ENCODE measurements around the gene DRICH1. TPM values are rescaled to one million over a fixed set of nuclear protein-coding genes. Genes with fewer than 3 reads are reported as not detected.
"Not testable (repeated sequence)": the region's sequence is repeated elsewhere in the genome, so short reads cannot be mapped to it uniquely, and the experiment has no call there.

The DRICH1 gene
- total and polyA plus RNA-seq, 2 of the 8 experiments (the other 6 are each of a cell fraction or from before 2014, with no cell fraction given), result 0.21 to 0.28 TPM

DNA sequence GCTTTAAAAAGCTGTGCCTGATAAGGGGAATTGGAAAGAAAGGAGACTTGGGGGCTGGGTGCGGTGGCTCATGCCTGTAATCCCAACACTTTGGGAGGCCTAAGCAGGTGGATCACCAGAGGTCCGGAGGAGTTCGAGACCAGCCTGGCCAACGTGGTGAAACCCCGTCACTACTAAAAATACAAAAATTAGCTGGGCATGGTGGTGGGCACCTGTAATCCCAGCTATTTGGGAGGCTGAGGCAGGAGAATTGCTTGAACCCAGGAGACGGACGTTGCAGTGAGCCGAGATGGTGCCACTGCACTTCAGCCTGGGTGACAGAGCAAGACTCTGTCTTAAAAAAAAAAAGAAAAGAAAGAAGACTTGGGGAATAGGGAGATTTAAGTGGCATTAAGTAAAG, 3.2 kb upstream of the DRICH1 start:
- FAIRE-seq; H2AK5ac ChIP-seq (ENCODE audit: low read depth, low read length); H3K79me1 ChIP-seq (ENCODE audit: low read depth, low read length); DNase-seq (ENCODE audit: low read depth in 1 of 2, low spot score in 2 of 2); H2BK5ac ChIP-seq (ENCODE audit: low read depth, low read length); H4K20me1 ChIP-seq (replicated peaks in 1 of 2; ENCODE audit: control insufficient read depth in 1 of 2, insufficient read depth in 2 of 2, low read length in 2 of 2); H4K8ac ChIP-seq (ENCODE audit: extremely low read depth, insufficient read depth, low read length); H3K56ac ChIP-seq (replicated peaks; ENCODE audit: insufficient read length, low read depth, low read length); H2BK20ac ChIP-seq (ENCODE audit: low read length); H2BK12ac ChIP-seq (ENCODE audit: low read depth, low read length); H3K79me2 ChIP-seq (ENCODE audit: control insufficient read depth in 1 of 2, insufficient read depth in 2 of 2, low read length in 2 of 2); H3K14ac ChIP-seq (ENCODE audit: insufficient read length); H3K4me3 ChIP-seq (ENCODE audit: extremely low read depth in 1 of 4, insufficient read depth in 2 of 4, low read depth in 3 of 4, low read length in 4 of 4); H4K91ac ChIP-seq (replicated peaks; ENCODE audit: insufficient read length, low read length); H3K9me3 ChIP-seq (ENCODE audit: insufficient read depth in 2 of 2, low read depth in 1 of 2, low read length in 1 of 2); H3K27ac ChIP-seq (ENCODE audit: low read depth, low read length); H3K18ac ChIP-seq (ENCODE audit: extremely low read depth, low read length); H3K4me1 ChIP-seq (replicated peaks in 1 of 4; ENCODE audit: control insufficient read depth in 3 of 4, insufficient read depth in 4 of 4, low read length in 3 of 4); H3K4me2 ChIP-seq (ENCODE audit: insufficient read depth in 1 of 2, low read depth in 2 of 2, low read length in 2 of 2); H3K23ac ChIP-seq (ENCODE audit: insufficient read length); H3K9ac ChIP-seq (replicated peaks in 1 of 4; ENCODE audit: extremely low read depth in 1 of 4, low read depth in 3 of 4, low read length in 3 of 4); H2AFZ ChIP-seq (ENCODE audit: low read length); H3K36me3 ChIP-seq (ENCODE audit: control insufficient read depth in 2 of 4, insufficient read depth in 4 of 4, low read length in 3 of 4); POLR2A ChIA-PET (ENCODE audit: partially characterized antibody); H3K23me2 ChIP-seq (ENCODE audit: low read depth, low read length); H3K4ac ChIP-seq (replicated peaks; ENCODE audit: insufficient read length, low read depth, low read length); H4K5ac ChIP-seq (ENCODE audit: insufficient read length, low read depth, low read length); H2BK120ac ChIP-seq (replicated peaks; ENCODE audit: low read depth, low read length); H3K27me3 ChIP-seq (replicated peaks in 1 of 4; ENCODE audit: control insufficient read depth in 3 of 4, extremely low read depth in 1 of 4, insufficient read depth in 3 of 4, low read length in 3 of 4); H2BK15ac ChIP-seq (ENCODE audit: low read length): not testable (repeated sequence)
- CTCF ChIA-PET (ENCODE audit: partially characterized antibody), result interaction anchor here (0.6 kb wide), 1 partner anchor 133 kb away, joined by 3 read pairs; no protein-coding TSS in a partner anchor
- WGBS, 2 experiments (ENCODE audit: extremely low coverage in 1 of 2, insufficient coverage in 1 of 2, insufficient read length in 1 of 2, insufficient replicate concordance in 2 of 2, low coverage in 1 of 2, low lambda C conversion rate in 2 of 2, missing lambda C conversion rate in 1 of 2), result 86% methylated on average over 6 of the region's 8 CpGs; no CpG with 5 or more reads in 1 of the 2 experiments

DNA sequence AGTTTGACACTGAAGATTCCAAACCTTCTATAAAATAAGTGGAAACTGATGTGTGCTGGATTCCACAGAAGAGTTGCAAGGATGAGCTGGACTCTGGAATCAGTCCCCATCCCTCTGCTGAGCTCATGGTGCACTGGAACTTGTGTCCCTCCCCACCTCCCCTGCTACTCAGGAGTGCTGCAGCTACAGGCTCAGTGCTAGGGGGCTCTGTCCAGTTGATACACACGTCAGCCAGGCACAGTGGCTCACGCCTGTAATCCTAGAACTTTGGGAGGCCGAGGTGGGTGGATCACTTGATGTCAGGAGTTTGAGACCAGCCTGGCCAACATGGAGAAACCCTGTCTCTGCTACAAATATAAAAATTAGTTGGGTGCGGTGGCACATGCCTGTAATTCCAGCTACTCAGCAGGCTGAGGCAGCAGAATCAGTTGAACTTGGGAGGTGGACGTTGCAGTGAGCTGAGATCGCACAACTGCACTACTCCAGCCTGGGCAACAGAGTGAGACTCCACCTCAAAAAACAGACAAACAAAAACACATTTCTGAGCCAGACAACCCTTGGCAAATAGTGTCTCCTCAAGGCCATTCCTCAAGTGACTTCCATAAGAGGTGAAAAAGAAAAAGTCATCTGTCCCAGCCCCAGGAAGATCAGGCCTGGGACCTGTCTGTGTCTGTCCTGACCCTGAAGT, 3.9 kb downstream of the DRICH1 start:
- H3K56ac ChIP-seq (replicated peaks; ENCODE audit: insufficient read length, low read depth, low read length); H2BK12ac ChIP-seq (ENCODE audit: low read depth, low read length); H3K23me2 ChIP-seq (ENCODE audit: low read depth, low read length); H3K36me3 ChIP-seq (ENCODE audit: control insufficient read depth in 2 of 4, insufficient read depth in 4 of 4, low read length in 3 of 4); H3K79me1 ChIP-seq (ENCODE audit: low read depth, low read length); H3K4me3 ChIP-seq (ENCODE audit: extremely low read depth in 1 of 4, insufficient read depth in 2 of 4, low read depth in 3 of 4, low read length in 4 of 4); H2AK5ac ChIP-seq (ENCODE audit: low read depth, low read length); H2BK5ac ChIP-seq (ENCODE audit: low read depth, low read length); DNase-seq (ENCODE audit: low read depth in 1 of 2, low spot score in 2 of 2); H3K4me2 ChIP-seq (ENCODE audit: insufficient read depth in 1 of 2, low read depth in 2 of 2, low read length in 2 of 2); H4K5ac ChIP-seq (ENCODE audit: insufficient read length, low read depth, low read length); H3K14ac ChIP-seq (ENCODE audit: insufficient read length); FAIRE-seq; H3K27ac ChIP-seq (ENCODE audit: low read depth, low read length); H2AFZ ChIP-seq (ENCODE audit: low read length); H3K9ac ChIP-seq (replicated peaks in 1 of 4; ENCODE audit: extremely low read depth in 1 of 4, low read depth in 3 of 4, low read length in 3 of 4); H3K4me1 ChIP-seq (replicated peaks in 1 of 4; ENCODE audit: control insufficient read depth in 3 of 4, insufficient read depth in 4 of 4, low read length in 3 of 4); H2BK20ac ChIP-seq (ENCODE audit: low read length); H4K8ac ChIP-seq (ENCODE audit: extremely low read depth, insufficient read depth, low read length); H3K27me3 ChIP-seq (replicated peaks in 1 of 4; ENCODE audit: control insufficient read depth in 3 of 4, extremely low read depth in 1 of 4, insufficient read depth in 3 of 4, low read length in 3 of 4); H3K4ac ChIP-seq (replicated peaks; ENCODE audit: insufficient read length, low read depth, low read length); POLR2A ChIA-PET (ENCODE audit: partially characterized antibody); H3K9me3 ChIP-seq (ENCODE audit: insufficient read depth in 2 of 2, low read depth in 1 of 2, low read length in 1 of 2); H4K20me1 ChIP-seq (replicated peaks in 1 of 2; ENCODE audit: control insufficient read depth in 1 of 2, insufficient read depth in 2 of 2, low read length in 2 of 2); H3K18ac ChIP-seq (ENCODE audit: extremely low read depth, low read length); H2BK120ac ChIP-seq (replicated peaks; ENCODE audit: low read depth, low read length); H3K23ac ChIP-seq (ENCODE audit: insufficient read length); H3K79me2 ChIP-seq (ENCODE audit: control insufficient read depth in 1 of 2, insufficient read depth in 2 of 2, low read length in 2 of 2); H2BK15ac ChIP-seq (ENCODE audit: low read length); H4K91ac ChIP-seq (replicated peaks; ENCODE audit: insufficient read length, low read length): not testable (repeated sequence)
- CTCF ChIA-PET (ENCODE audit: partially characterized antibody), result interaction anchor here (0.6 to 1.5 kb wide), 5 partner anchors 10 to 221 kb away, joined by 3 to 6 read pairs (median 3); no protein-coding TSS in a partner anchor
- WGBS, 2 experiments (ENCODE audit: extremely low coverage in 1 of 2, insufficient coverage in 1 of 2, insufficient read length in 1 of 2, insufficient replicate concordance in 2 of 2, low coverage in 1 of 2, low lambda C conversion rate in 2 of 2, missing lambda C conversion rate in 1 of 2), result 75% methylated on average over 5 of the region's 6 CpGs; no CpG with 5 or more reads in 1 of the 2 experiments

Measured in H1 (cell line).